EH (cell line): ENCODE measurements around the gene OGFR.
"Not testable (repeated sequence)": the region's sequence is repeated elsewhere in the genome, so short reads cannot be mapped to it uniquely, and the experiment has no call there.

Experiments
- DNase-seq: peaks from one replicate; pipeline ENCODE4 v3.0.0-alpha.2; 2015; ENCODE audit warnings: low read depth

The OGFR gene

GRCh38 chr20:62840244-62841197 lies 35.9 kb downstream of the OGFR start:
- DNase-seq = no peak

- DNase-seq = no peak
These were observed 37.1 kb downstream of the OGFR start for GRCh38 chr20:62841705-62842212.

- no peak for DNase-seq
These were observed 39.0 kb downstream of the OGFR start for GRCh38 chr20:62843656-62844055.

- no peak for DNase-seq
These were observed 39.5 kb downstream of the OGFR start for GRCh38 chr20:62844182-62844581.

- DNase-seq = no peak
These were observed 41.0 kb downstream of the OGFR start for GRCh38 chr20:62845416-62846160.

- DNase-seq = no peak
These were observed 41.7 kb downstream of the OGFR start for GRCh38 chr20:62846166-62846890.

GRCh38 chr20:62848917-62849316 lies 44.3 kb downstream of the OGFR start:
- DNase-seq = not testable (repeated sequence)

- no peak for DNase-seq
These were observed 44.8 kb downstream of the OGFR start for GRCh38 chr20:62849431-62849830.

- DNase-seq = no peak
These were observed 45.8 kb downstream of the OGFR start for GRCh38 chr20:62850333-62850974.

- DNase-seq = no peak
These were observed 47.6 kb downstream of the OGFR start for GRCh38 chr20:62852196-62852595.

- DNase-seq = no peak
These were observed 48.2 kb downstream of the OGFR start for GRCh38 chr20:62852841-62853240.

- not testable (repeated sequence) for DNase-seq
These were observed 48.7 kb downstream of the OGFR start for GRCh38 chr20:62853304-62853703.

GRCh38 chr20:62854121-62854520 lies 49.5 kb downstream of the OGFR start:
- DNase-seq = no peak

GRCh38 chr20:62855120-62855519 lies 50.5 kb downstream of the OGFR start:
- no peak for DNase-seq

- DNase-seq = no peak
These were observed 52.4 kb downstream of the OGFR start for GRCh38 chr20:62856931-62857619.

GRCh38 chr20:62858058-62858830 lies 53.6 kb downstream of the OGFR start:
- no peak for DNase-seq

- DNase-seq = no peak
These were observed 55.1 kb downstream of the OGFR start for GRCh38 chr20:62859721-62860120.

GRCh38 chr20:62860391-62860923 lies 55.8 kb downstream of the OGFR start:
- peak; percentile 57 for DNase-seq

- peak; percentile 37 for DNase-seq
These were observed 56.5 kb downstream of the OGFR start for GRCh38 chr20:62860924-62861691.
